GM08714 (cell line): ENCODE data around the gene HMGCR.

ENCODE experiments used
- H3K4me3 ChIP-seq: fragments of 200-500 bp; sonication (Bioruptor generic); 2 replicates; pipeline ENCODE4 v1.5.1; 2014; ENCODE audit warnings: mild to moderate bottlenecking, low read length, inconsistent platforms
- ZNF274 ChIP-seq: IDR thresholded peaks from 2 replicates; pipeline ENCODE4 v1.6.1; 2012; ENCODE audit warnings: mild to moderate bottlenecking, low read depth, low read length

Gene HMGCR

GRCh38 chr5:75335486-75335885 lies 1.5 kb upstream of the HMGCR start:
- TF ChIP-seq ZNF274, result no peak
- no peak overlapping the region for H3K4me3 ChIP-seq

GRCh38 chr5:75335952-75336614 lies 937 bp upstream of the HMGCR start:
- H3K4me3 ChIP-seq, result peak overlapping the region; percentile 63
- no peak for TF ChIP-seq ZNF274

GRCh38 chr5:75337366-75338021 lies 474 bp downstream of the HMGCR start:
- no peak for TF ChIP-seq ZNF274

GRCh38 chr5:75338408-75338807 lies 1.4 kb downstream of the HMGCR start:
- no peak for TF ChIP-seq ZNF274
- peak overlapping the region; percentile 79; the same call in 1 of the 2 replicates for H3K4me3 ChIP-seq

More at GRCh38 chr5:75337366-75338021, 474 bp downstream of the HMGCR start:
- H3K4me3 ChIP-seq, result peak overlapping the region; percentile 79

- no peak overlapping the region for H3K4me3 ChIP-seq
- no peak for TF ChIP-seq ZNF274
Measured at GRCh38 chr5:75340714-75341478, 3.9 kb downstream of the HMGCR start.

GRCh38 chr5:75341934-75342333 lies 4.9 kb downstream of the HMGCR start:
- no peak overlapping the region for H3K4me3 ChIP-seq
- TF ChIP-seq ZNF274, result no peak

- TF ChIP-seq ZNF274, result no peak
- no peak overlapping the region for H3K4me3 ChIP-seq
Measured at GRCh38 chr5:75342836-75343235, 5.8 kb downstream of the HMGCR start.

- no peak for TF ChIP-seq ZNF274
- no peak overlapping the region for H3K4me3 ChIP-seq
Measured at GRCh38 chr5:75348241-75348640, 11.2 kb downstream of the HMGCR start.

- H3K4me3 ChIP-seq, result no peak overlapping the region
- TF ChIP-seq ZNF274, result no peak
Measured at GRCh38 chr5:75349663-75350062, 12.6 kb downstream of the HMGCR start.

GRCh38 chr5:75351139-75351926 lies 14.3 kb downstream of the HMGCR start:
- no peak for TF ChIP-seq ZNF274
- no peak overlapping the region for H3K4me3 ChIP-seq

GRCh38 chr5:75355236-75355635 lies 18.2 kb downstream of the HMGCR start:
- H3K4me3 ChIP-seq, result no peak overlapping the region
- TF ChIP-seq ZNF274, result no peak

- no peak overlapping the region for H3K4me3 ChIP-seq
- no peak for TF ChIP-seq ZNF274
Measured at GRCh38 chr5:75356719-75357118, 19.7 kb downstream of the HMGCR start.

GRCh38 chr5:75358117-75358516 lies 21.1 kb downstream of the HMGCR start:
- no peak overlapping the region for H3K4me3 ChIP-seq
- TF ChIP-seq ZNF274, result no peak

- no peak for TF ChIP-seq ZNF274
- H3K4me3 ChIP-seq, result no peak overlapping the region
Measured at GRCh38 chr5:75361310-75361709, 24.3 kb downstream of the HMGCR start.
